GM23248 (cell line): ENCODE measurements around the gene CNRIP1.

ENCODE experiments used
- EZH2 ChIP-seq: fragments of 200-600 bp; sonication (generic); IDR thresholded peaks from 2 replicates; pipeline ENCODE4 v1.6.1; 2018; ENCODE audit warnings: antibody characterized with exemption, mild to moderate bottlenecking; ENCODE audit not compliant: insufficient read depth, poor library complexity, severe bottlenecking
- EZH2phosphoT487 ChIP-seq: fragments of 200-600 bp; sonication (generic); IDR thresholded peaks from 2 replicates; pipeline ENCODE4 v1.6.1; 2018; ENCODE audit warnings: antibody characterized with exemption, moderate library complexity, mild to moderate bottlenecking, low read depth; ENCODE audit not compliant: insufficient read depth

- TF ChIP-seq EZH2 (no peak), EZH2phosphoT487 (no peak)
These were observed 63.7 kb downstream of the CNRIP1 start for GRCh38 chr2:68256093-68256450.
